NCI-H446 treated with DMSO at 0.1 percent for 48 hours (cell line): ENCODE data around the gene AMIGO3.
"Not testable (repeated sequence)": the region's sequence is repeated elsewhere in the genome, so short reads cannot be mapped to it uniquely, and the experiment has no call there.

Experiments
- DNase-seq: peaks from one replicate; lab custom pipeline; 2025; lab: John Stamatoyannopoulos, UW

The AMIGO3 gene

DNA sequence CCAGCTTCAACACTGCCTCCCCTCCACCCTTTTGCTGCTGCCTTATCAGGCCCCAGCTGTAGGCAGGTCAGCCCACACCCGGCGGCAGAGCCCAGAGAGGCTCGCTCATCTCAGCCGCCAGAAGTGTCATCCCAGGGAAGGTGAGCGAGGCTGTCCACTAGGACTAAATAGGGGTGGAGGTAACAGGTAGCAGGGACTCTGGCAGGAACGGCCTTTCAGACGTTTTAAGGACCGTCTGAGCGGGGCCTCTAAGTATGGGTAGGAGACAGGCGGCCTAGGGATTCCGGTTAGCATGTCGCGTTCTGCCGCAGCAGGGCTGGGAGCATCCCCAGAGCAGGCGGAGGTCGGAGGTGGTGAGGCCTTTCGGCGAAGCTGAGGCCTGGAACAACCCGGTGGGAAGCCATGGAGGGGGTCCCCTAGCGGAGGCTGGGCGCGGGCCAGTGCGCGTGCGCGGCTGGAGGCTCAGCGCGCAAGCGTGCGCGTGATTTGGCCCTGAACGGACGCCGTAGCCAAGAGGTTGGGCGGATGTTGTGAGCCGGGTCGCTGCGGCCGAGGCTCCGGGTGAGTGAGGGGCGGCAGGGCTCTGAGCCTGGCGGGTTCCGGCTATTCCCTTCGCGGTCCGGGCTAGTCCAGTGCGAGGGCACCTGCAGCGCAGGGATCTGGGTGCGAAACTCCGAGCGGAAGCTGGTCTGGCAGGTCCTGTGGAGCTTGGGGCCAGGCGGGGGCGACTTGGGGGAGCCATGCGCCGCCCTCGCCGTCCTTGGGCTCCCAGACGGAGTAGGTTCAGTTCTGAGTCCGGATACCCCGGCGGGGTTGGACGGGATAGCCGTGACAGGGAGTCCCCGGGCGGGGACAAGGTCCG lies 30.2 kb downstream of the AMIGO3 start, which contains the start of the genes MST1 and RNF123:
TSS of gene MST1 (minus strand) at position 429 of the 862 bp plus-strand sequence. CDS start 783 bp downstream, outside the sequence.
TSS of gene RNF123 (plus strand) at position 512 of the 862 bp plus-strand sequence. CDS start 1,609 bp downstream, outside the sequence.
- DNase-seq, result no peak

DNA sequence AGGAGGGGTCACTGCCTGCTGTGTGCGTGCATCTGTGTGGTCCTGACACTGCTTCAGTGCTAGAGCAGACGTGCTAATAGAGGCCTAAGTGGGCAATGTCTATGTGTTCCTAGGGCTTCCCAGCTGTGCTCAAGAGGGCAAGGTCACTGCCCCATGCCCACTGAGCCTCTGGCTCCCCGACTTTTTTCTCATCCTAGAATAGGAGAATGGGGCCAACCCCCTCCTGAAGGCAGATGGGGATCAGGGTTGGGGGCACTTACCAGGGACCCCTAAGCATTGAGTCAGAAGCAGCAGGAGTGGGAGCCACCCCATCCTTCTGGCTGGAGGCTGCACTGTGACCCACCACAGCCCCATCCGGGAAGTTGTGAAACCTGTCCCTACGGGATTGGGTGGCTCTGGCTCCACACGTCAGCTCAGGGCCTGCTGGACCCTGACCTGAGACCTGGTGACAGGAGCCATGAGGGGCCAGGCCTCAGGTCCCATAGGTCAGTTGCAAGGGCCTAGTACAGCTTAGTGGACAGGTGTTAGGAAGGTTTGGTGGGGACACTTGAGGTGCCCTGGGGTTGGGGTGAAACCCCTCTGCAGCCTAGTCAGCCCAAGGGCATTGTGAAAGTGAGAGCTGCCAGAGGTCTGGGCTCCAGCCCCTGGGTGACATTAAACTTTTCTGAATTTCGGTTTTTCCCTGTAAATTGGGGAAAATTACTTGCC lies 31.0 kb downstream of the AMIGO3 start:
- DNase-seq, result not testable (repeated sequence)

DNA sequence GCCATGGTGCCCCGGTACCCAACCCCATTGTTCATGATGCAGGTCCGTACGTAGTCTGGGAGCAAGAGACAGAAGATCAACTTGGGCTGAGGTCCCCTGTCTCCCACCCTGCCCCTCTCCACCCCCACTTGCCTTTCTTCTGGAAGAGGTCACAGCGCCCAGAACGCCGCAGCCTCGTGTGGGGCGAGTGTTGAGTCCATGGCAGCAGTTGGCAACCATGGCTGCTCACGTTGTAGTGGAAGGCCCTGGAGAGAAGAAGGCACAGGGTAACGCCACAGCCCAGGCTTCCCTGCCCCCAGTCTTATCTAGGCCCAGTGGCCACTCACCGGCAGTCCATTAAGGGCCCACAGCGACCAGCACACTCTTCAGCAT lies 32.1 kb downstream of the AMIGO3 start:
- DNase-seq, result not testable (repeated sequence)

- not testable (repeated sequence) for DNase-seq
Measured at GRCh38 chr3:49686769-49687423, 32.6 kb downstream of the AMIGO3 start.

- DNase-seq, result not testable (repeated sequence)
Measured at GRCh38 chr3:49686346-49686745, 33.1 kb downstream of the AMIGO3 start.

DNA sequence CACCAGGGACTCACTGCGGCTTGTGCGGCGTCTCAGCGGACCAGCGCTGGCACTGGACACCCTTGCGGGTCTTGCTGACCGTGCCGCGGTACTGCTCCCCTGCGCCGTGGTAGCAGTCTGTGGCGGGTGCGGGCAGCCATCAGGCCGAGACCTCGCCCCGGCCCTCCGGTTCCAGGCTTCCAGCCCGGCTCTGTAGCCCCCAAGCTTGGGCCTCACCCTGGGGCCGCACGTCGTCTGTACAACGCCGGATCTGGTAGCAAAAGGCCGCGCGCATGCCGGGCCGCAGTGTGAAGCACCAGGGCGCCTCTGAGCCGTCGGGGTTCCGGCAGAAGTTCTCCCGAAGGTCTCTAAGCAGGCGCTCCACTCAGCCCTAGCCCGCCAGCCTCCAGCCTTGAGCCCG lies 33.6 kb downstream of the AMIGO3 start:
- DNase-seq, result not testable (repeated sequence)

DNA sequence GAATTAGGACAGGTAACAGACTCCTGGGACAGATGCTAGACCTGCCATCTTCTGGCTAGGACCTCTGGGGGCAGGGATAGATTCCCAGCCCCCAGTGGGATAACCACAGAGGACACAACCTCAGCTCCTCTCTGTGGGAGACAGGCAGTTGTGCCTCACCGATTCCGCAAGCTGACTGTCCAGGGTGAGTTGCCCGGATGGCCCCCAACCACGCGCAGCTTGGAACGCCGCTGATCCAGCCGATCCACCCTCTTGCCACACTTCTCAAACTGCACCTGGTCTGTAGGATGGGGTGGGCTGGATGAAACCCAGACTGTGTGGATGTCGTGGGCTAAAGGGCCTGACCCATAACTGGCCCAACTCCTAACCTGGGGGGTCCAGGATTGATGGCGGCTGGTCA lies 34.4 kb downstream of the AMIGO3 start:
- DNase-seq, result not testable (repeated sequence)

DNA sequence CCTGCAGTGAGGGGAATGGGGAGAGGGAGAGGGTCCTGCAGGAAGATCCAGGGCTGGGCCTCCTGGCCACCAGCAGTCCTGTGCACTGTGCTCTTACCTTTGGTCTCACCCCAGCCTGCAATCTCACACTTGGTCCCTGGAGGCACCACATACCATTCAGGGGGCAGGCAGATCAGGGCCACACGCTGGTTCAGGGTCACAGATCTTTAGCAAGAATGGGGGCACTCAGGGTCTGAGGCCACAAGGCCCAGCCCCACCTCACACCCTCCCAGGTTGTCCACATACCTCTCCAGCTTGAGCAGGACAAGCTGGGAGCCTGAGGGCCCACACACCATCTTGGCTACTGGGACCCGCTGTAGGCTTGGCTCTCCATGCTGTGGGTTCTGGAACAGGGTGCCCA lies 35.0 kb downstream of the AMIGO3 start:
- DNase-seq, result not testable (repeated sequence)

GRCh38 chr3:49683162-49683561 lies 36.3 kb downstream of the AMIGO3 start:
- DNase-seq, result no peak

GRCh38 chr3:49681543-49681942 lies 37.9 kb downstream of the AMIGO3 start:
- DNase-seq, result no peak

- no peak for DNase-seq
Measured at GRCh38 chr3:49681232-49681522, 38.3 kb downstream of the AMIGO3 start.

DNA sequence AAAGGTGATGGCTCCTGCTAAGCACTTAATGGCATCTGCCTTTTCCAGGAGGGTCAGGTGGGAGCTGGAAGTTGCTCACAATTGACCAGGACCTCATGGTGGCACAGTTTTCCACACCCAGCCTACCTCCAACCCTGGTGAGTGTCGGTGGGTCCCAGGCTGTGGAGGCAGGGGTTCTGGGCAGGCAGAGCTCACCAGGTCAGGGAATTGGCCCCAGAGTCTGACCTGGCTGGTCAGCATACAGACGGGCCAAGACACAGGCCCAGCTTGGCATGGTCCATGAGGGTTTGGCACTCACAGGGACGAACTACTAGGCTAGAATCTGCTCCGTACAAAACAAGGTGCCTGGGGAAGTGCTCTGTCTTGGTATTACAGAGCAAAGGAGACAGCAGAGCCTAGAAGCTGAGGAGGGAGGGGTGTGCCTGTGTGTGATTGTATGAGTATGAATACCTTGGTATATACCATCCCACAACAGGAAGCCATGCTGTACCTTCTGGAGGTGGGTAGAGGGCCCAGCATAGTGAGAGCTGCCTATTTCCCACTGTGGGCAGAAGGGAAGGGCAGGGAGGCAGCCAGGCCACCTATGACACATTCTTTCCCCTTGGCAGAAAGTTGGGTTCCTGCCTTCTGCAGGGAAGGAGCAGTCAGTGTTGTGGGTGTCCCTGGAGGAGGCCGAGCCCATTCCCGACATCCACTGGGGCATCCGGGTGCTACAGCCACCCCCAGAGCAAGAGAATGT lies 38.8 kb downstream of the AMIGO3 start:
- no peak for DNase-seq

DNA sequence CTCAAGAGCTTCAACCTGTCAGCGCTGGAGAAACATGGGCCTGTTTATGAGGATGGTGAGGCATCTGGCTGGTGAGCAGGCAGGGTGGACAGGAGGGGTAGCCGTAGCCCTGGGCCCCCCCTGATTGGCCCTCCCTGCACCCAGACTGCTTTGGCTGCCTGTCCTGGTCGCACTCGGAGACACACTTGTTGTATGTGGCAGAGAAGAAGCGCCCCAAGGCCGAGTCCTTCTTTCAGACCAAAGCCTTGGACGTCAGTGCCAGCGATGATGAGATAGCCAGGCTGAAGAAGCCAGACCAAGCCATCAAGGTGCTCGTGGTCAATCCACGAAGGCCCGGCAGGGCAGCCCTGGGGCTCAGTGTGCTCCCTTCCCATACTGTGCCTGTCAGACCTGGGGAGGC lies 43.6 kb downstream of the AMIGO3 start:
- no peak for DNase-seq

DNA sequence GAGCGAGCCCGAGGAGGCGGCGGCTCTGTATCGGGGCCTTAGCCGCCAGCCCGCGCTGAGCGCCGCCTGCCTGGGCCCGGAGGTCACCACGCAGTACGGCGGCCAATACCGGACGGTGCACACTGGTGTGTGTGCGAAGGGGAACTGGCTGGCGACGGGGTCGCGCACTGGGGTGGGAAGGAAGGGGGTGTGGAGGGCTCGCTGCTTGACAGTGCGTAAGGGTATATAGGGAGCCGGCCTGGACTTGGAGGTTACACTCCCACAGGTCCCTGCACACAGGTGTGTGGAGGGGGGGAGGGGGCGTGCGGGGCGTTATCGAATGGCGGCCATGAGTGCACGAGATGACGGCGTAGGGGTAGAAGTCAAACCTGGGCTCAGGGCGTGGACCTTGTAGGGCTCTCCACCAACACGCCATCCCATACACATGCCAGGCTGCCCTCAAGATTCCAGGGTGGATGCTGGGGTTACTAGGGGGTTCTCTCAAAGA lies 44.9 kb downstream of the AMIGO3 start:
- DNase-seq, result no peak

DNA sequence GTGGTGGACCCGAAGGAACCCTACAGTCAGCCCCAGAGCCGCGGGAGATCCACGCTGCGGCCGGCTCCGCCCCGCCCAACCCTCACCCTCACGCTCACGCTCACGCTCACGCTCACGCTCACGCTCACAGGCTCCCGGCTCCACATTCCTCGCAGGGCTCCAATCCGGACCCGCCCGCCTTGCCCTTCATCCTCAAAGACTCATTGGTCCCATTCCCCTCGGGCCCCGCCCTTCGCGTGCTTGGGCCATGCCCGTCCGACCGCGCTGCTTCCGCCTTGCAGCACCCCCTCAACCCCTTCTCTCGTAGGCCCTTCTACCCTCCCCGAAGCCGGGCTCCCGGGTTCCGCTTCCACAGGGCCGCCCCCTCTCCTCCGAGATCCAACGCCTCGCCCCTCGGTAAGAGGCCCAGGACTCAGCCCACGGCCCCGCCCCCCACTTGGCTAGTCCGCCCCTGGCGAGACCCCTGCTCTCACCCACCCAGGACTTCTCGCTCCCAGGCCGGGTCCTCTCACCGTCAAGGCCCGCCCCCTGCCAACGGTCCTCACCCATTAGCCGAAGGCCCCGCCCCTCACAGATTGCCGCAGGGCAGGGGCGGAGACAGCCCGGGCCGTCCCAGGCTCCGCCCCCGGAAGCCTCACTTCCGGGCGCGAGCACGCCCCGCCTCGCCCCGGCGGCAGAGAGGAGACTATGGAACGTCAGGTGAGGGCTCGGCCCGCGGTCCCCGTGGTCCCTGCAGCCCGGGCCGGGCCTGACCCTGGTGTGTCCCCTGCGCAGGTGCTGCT lies 45.6 kb downstream of the AMIGO3 start, which contains the start of gene APEH:
TSS of gene APEH (plus strand) at position 637 of the 782 bp plus-strand sequence. CDS start at position 688, 51 bp downstream.
- no peak for DNase-seq

DNA sequence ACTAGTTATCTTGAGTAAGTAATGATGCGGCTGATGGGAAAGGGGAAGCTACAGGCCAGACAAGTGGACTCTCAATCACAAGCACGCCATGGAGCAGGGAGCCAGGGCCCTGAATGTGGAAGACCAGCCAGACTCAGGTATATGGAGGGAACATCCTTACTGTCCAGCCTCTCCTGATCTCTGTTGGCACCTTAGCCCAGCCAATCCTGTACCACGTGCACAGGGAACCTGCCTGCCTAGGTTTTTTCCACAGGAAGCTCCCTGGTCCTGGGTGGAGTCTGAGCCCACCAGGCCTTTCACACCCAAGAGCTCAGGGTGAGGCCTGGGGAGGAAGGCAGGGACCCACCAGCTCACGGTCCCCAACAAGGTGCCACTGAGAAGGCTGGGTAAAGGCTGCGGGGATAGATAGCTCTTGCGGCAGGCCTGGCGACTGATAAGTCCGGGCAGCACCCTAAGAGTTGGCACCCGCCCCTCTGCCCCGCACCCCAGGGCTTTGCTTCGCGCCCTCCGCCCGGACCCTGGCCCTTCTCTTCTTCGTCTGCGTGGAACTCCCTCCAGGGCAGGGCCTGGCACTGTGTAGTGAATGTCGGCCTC lies 46.3 kb downstream of the AMIGO3 start:
- DNase-seq, result no peak

GRCh38 chr3:49671291-49672288 lies 47.9 kb downstream of the AMIGO3 start:
- no peak for DNase-seq

- no peak for DNase-seq
Measured at GRCh38 chr3:49670940-49671290, 48.6 kb downstream of the AMIGO3 start.

GRCh38 chr3:49669352-49669751 lies 50.1 kb downstream of the AMIGO3 start:
- no peak for DNase-seq
